Measurements from ENCODE around the gene FAM168A. TPM values are rescaled to one million over a fixed set of nuclear protein-coding genes. Genes with fewer than 3 reads are reported as not detected.

Gene FAM168A
- total RNA-seq, 1 experiment from 2014 or later, result 62.8 TPM

- 0 out of 2 replicates have a peak, but pooled peaks have one; percentile 21 for ATAC-seq
- Histone ChIP-seq H3K27me3 (ENCODE audit: control insufficient read depth, insufficient read depth, low read length) (no peaks in the 10 kb centered on the region), H3K36me3 (ENCODE audit: control insufficient read depth, insufficient read depth, low read length) (no peaks in the 10 kb centered on the region), H3K27ac (ENCODE audit: low read length) (no peak overlapping the region), H3K9me3 (ENCODE audit: control insufficient read depth, insufficient read depth, low read depth, low read length) (no peaks in the 10 kb centered on the region), H3K4me3 (ENCODE audit: low read depth in 2 of 2, low read length in 2 of 2) (no peak overlapping the region), H3K4me1 (ENCODE audit: control insufficient read depth, insufficient read depth, low read length) (no peaks in the 10 kb centered on the region)
- TF ChIP-seq TCF7L2 (IDR thresholded peaks at IDR 0.05; ENCODE audit: low read depth, low read length), result no peak
- no peak for TF ChIP-seq SIN3A (IDR thresholded peaks at IDR 0.05; ENCODE audit: borderline replicate concordance, insufficient read depth, low read depth, low read length)
- no peak for TF ChIP-seq POLR2AphosphoS5 (IDR thresholded peaks at IDR 0.05; ENCODE audit: low read depth, low read length)
- TF ChIP-seq, protein P1, sequence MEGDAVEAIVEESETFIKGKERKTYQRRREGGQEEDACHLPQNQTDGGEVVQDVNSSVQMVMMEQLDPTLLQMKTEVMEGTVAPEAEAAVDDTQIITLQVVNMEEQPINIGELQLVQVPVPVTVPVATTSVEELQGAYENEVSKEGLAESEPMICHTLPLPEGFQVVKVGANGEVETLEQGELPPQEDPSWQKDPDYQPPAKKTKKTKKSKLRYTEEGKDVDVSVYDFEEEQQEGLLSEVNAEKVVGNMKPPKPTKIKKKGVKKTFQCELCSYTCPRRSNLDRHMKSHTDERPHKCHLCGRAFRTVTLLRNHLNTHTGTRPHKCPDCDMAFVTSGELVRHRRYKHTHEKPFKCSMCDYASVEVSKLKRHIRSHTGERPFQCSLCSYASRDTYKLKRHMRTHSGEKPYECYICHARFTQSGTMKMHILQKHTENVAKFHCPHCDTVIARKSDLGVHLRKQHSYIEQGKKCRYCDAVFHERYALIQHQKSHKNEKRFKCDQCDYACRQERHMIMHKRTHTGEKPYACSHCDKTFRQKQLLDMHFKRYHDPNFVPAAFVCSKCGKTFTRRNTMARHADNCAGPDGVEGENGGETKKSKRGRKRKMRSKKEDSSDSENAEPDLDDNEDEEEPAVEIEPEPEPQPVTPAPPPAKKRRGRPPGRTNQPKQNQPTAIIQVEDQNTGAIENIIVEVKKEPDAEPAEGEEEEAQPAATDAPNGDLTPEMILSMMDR (IDR thresholded peaks at IDR 0.05), result no peak
- ChIA-PET POLR2A (no interaction called here), CTCF (interaction anchor here (0.6 to 1.6 kb wide), 4 partner anchors 8 to 34 kb away, joined by 3 to 18 read pairs (median 6); partner anchors contain the start of gene RELT)
- BruUV-seq (replicated peaks), result no TSS peak
- in situ Hi-C loops (cut with HindIII; ENCODE audit: low pct_unique_long_range_greater_than_20kb, low sequenced_read_pairs) (no loop called here), intact Hi-C loops (cut with micrococcal nuclease; ENCODE audit: unreplicated experiment) (no loop called here)
- no peak for DNase-seq (ENCODE audit: low read depth, low spot score)
These were observed 238.6 kb downstream of the FAM168A start for GRCh38 chr11:73359341-73359740.

DNA sequence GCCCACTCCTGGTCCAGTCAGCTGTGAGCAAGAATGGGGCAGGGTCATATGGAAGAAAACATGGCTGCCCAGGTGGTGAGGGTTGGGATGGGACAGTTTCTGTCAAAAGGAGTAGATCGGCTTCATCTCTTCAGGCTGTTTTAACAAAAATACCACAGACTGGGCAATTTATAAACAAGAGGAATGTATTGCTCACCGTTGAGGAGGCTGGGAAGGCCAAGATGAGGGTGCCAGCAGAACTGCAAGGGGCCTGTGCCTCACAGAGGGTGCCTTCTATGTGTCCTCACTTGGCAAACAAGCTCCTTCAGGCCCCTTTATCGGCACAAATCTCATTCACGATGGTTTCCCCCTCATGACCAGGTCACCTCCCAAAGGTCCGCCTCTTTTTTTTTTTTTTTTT, 239.8 kb downstream of the FAM168A start:
- no peaks in the 10 kb centered on the region for H3K36me3 ChIP-seq (ENCODE audit: control insufficient read depth, insufficient read depth, low read length)
- BruUV-seq (replicated peaks), result no TSS peak
- DNase-seq (ENCODE audit: low read depth, low spot score) (no peak), ATAC-seq (no peak)
- H3K27me3 ChIP-seq (ENCODE audit: control insufficient read depth, insufficient read depth, low read length), result no peaks in the 10 kb centered on the region
- H3K4me1 ChIP-seq (ENCODE audit: control insufficient read depth, insufficient read depth, low read length), result no peaks in the 10 kb centered on the region
- CTCF ChIA-PET, result interaction anchor here (0.7 to 0.8 kb wide), 2 partner anchors 51 to 316 kb away, joined by 3 to 4 read pairs; no protein-coding TSS in a partner anchor
- in situ Hi-C loops (cut with HindIII; ENCODE audit: low pct_unique_long_range_greater_than_20kb, low sequenced_read_pairs) (no loop called here), intact Hi-C loops (cut with micrococcal nuclease; ENCODE audit: unreplicated experiment) (no loop called here)
- H3K4me3 ChIP-seq (ENCODE audit: low read depth in 2 of 2, low read length in 2 of 2), result no peak overlapping the region
- H3K27ac ChIP-seq (ENCODE audit: low read length), result no peak overlapping the region
- no peak for TF ChIP-seq POLR2AphosphoS5 (IDR thresholded peaks at IDR 0.05; ENCODE audit: low read depth, low read length)
- TF ChIP-seq, protein P2, sequence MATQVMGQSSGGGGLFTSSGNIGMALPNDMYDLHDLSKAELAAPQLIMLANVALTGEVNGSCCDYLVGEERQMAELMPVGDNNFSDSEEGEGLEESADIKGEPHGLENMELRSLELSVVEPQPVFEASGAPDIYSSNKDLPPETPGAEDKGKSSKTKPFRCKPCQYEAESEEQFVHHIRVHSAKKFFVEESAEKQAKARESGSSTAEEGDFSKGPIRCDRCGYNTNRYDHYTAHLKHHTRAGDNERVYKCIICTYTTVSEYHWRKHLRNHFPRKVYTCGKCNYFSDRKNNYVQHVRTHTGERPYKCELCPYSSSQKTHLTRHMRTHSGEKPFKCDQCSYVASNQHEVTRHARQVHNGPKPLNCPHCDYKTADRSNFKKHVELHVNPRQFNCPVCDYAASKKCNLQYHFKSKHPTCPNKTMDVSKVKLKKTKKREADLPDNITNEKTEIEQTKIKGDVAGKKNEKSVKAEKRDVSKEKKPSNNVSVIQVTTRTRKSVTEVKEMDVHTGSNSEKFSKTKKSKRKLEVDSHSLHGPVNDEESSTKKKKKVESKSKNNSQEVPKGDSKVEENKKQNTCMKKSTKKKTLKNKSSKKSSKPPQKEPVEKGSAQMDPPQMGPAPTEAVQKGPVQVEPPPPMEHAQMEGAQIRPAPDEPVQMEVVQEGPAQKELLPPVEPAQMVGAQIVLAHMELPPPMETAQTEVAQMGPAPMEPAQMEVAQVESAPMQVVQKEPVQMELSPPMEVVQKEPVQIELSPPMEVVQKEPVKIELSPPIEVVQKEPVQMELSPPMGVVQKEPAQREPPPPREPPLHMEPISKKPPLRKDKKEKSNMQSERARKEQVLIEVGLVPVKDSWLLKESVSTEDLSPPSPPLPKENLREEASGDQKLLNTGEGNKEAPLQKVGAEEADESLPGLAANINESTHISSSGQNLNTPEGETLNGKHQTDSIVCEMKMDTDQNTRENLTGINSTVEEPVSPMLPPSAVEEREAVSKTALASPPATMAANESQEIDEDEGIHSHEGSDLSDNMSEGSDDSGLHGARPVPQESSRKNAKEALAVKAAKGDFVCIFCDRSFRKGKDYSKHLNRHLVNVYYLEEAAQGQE (IDR thresholded peaks at IDR 0.05; ENCODE audit: insufficient read depth in 1 of 2, low read depth in 2 of 2, low read length in 1 of 2), result no peak
- no peak for TF ChIP-seq SIN3A (IDR thresholded peaks at IDR 0.05; ENCODE audit: borderline replicate concordance, insufficient read depth, low read depth, low read length)
- TF ChIP-seq TCF7L2 (IDR thresholded peaks at IDR 0.05; ENCODE audit: low read depth, low read length), result no peak
- TF ChIP-seq, protein P1 (IDR thresholded peaks at IDR 0.05), result no peak
- POLR2A ChIA-PET, result interaction anchor here (0.6 to 0.7 kb wide), 3 partner anchors 9 to 43 kb away, joined by 4 to 10 read pairs (median 6); no protein-coding TSS in a partner anchor
- H3K9me3 ChIP-seq (ENCODE audit: control insufficient read depth, insufficient read depth, low read depth, low read length), result no peaks in the 10 kb centered on the region
